ENCODE results near the gene CNOT6L. TPM values are rescaled to one million over a fixed set of nuclear protein-coding genes. Genes with fewer than 3 reads are reported as not detected.

The CNOT6L gene
- total and polyA plus RNA-seq, 2 of the 13 experiments (the other 11 are each of a cell fraction or from before 2014, with no cell fraction given), result 7.9 to 13.5 TPM

DNA sequence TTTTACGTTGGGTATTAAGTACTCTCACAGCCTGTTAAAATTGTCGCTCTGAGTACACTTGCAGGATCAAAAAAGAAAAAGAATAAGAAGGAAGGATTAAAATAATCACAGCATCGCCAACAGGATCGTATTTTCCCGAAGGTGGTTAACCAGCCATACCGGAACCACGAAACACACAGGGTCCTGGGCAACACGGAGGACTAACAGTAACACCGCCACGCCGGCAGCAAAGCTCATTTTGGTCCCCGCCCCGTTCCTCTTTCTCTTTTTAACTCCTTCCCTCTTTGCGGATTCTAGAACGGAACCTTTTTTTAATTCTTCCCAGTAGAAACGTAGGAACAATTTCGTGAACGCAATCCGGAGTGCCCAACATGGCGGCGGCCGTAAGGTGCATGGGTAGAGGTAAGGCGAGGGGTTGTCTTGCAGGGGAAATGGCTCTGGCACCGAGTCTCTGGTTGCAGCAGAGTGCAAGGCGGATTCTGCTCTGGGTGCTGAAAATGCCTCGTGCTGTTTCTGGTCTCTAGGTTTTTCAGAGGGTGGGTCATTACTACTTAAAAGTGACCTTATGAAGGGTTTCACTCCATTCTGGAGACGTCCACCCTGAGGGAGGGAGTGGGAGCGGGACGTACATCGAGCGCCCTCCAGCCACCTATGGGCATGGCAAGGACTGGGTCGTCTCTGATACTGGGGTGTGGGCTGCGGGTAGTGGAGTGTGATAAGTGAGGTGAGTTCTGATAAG is 43.5 kb upstream of the CNOT6L start, which contains the start of gene MRPL1 (continued):
- TF ChIP-seq, protein P1, sequence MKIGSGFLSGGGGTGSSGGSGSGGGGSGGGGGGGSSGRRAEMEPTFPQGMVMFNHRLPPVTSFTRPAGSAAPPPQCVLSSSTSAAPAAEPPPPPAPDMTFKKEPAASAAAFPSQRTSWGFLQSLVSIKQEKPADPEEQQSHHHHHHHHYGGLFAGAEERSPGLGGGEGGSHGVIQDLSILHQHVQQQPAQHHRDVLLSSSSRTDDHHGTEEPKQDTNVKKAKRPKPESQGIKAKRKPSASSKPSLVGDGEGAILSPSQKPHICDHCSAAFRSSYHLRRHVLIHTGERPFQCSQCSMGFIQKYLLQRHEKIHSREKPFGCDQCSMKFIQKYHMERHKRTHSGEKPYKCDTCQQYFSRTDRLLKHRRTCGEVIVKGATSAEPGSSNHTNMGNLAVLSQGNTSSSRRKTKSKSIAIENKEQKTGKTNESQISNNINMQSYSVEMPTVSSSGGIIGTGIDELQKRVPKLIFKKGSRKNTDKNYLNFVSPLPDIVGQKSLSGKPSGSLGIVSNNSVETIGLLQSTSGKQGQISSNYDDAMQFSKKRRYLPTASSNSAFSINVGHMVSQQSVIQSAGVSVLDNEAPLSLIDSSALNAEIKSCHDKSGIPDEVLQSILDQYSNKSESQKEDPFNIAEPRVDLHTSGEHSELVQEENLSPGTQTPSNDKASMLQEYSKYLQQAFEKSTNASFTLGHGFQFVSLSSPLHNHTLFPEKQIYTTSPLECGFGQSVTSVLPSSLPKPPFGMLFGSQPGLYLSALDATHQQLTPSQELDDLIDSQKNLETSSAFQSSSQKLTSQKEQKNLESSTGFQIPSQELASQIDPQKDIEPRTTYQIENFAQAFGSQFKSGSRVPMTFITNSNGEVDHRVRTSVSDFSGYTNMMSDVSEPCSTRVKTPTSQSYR (CRISPR knock-in tag; IDR thresholded peaks at IDR 0.05; ENCODE audit: borderline replicate concordance), result peak; percentile 23; the same call in 1 of the 2 replicates
- TF ChIP-seq, protein P2, sequence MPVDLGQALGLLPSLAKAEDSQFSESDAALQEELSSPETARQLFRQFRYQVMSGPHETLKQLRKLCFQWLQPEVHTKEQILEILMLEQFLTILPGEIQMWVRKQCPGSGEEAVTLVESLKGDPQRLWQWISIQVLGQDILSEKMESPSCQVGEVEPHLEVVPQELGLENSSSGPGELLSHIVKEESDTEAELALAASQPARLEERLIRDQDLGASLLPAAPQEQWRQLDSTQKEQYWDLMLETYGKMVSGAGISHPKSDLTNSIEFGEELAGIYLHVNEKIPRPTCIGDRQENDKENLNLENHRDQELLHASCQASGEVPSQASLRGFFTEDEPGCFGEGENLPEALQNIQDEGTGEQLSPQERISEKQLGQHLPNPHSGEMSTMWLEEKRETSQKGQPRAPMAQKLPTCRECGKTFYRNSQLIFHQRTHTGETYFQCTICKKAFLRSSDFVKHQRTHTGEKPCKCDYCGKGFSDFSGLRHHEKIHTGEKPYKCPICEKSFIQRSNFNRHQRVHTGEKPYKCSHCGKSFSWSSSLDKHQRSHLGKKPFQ (CRISPR knock-in tag; IDR thresholded peaks at IDR 0.05; ENCODE audit: insufficient replicate concordance), result peak; percentile 37
- no peak for TF ChIP-seq TMF1 (CRISPR knock-in tag; IDR thresholded peaks at IDR 0.05; ENCODE audit: low read depth)
- peak; percentile 61; the same call in 1 of the 2 replicates for TF ChIP-seq HMG20B (CRISPR knock-in tag; conservative IDR thresholded peaks at IDR 0.05)
- no peak for TF ChIP-seq ZNF383 (CRISPR knock-in tag; IDR thresholded peaks at IDR 0.05; ENCODE audit: borderline replicate concordance)
- TF ChIP-seq, protein P3, sequence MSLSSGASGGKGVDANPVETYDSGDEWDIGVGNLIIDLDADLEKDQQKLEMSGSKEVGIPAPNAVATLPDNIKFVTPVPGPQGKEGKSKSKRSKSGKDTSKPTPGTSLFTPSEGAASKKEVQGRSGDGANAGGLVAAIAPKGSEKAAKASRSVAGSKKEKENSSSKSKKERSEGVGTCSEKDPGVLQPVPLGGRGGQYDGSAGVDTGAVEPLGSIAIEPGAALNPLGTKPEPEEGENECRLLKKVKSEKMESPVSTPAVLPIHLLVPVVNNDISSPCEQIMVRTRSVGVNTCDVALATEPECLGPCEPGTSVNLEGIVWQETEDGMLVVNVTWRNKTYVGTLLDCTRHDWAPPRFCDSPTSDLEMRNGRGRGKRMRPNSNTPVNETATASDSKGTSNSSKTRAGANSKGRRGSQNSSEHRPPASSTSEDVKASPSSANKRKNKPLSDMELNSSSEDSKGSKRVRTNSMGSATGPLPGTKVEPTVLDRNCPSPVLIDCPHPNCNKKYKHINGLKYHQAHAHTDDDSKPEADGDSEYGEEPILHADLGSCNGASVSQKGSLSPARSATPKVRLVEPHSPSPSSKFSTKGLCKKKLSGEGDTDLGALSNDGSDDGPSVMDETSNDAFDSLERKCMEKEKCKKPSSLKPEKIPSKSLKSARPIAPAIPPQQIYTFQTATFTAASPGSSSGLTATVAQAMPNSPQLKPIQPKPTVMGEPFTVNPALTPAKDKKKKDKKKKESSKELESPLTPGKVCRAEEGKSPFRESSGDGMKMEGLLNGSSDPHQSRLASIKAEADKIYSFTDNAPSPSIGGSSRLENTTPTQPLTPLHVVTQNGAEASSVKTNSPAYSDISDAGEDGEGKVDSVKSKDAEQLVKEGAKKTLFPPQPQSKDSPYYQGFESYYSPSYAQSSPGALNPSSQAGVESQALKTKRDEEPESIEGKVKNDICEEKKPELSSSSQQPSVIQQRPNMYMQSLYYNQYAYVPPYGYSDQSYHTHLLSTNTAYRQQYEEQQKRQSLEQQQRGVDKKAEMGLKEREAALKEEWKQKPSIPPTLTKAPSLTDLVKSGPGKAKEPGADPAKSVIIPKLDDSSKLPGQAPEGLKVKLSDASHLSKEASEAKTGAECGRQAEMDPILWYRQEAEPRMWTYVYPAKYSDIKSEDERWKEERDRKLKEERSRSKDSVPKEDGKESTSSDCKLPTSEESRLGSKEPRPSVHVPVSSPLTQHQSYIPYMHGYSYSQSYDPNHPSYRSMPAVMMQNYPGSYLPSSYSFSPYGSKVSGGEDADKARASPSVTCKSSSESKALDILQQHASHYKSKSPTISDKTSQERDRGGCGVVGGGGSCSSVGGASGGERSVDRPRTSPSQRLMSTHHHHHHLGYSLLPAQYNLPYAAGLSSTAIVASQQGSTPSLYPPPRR (CRISPR knock-in tag; IDR thresholded peaks at IDR 0.05; ENCODE audit: borderline replicate concordance), result peak; percentile 43; the same call in 1 of the 2 replicates
- TF ChIP-seq, protein P4, sequence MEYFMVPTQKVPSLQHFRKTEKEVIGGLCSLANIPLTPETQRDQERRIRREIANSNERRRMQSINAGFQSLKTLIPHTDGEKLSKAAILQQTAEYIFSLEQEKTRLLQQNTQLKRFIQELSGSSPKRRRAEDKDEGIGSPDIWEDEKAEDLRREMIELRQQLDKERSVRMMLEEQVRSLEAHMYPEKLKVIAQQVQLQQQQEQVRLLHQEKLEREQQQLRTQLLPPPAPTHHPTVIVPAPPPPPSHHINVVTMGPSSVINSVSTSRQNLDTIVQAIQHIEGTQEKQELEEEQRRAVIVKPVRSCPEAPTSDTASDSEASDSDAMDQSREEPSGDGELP (IDR thresholded peaks at IDR 0.05; ENCODE audit: borderline replicate concordance, low read depth), result no peak
- TF ChIP-seq, protein P5, sequence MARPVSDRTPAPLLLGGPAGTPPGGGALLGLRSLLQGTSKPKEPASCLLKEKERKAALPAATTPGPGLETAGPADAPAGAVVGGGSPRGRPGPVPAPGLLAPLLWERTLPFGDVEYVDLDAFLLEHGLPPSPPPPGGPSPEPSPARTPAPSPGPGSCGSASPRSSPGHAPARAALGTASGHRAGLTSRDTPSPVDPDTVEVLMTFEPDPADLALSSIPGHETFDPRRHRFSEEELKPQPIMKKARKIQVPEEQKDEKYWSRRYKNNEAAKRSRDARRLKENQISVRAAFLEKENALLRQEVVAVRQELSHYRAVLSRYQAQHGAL (CRISPR knock-in tag; IDR thresholded peaks at IDR 0.05; ENCODE audit: not compliant biosample characterization), result no peak
- TF ChIP-seq, protein P6, sequence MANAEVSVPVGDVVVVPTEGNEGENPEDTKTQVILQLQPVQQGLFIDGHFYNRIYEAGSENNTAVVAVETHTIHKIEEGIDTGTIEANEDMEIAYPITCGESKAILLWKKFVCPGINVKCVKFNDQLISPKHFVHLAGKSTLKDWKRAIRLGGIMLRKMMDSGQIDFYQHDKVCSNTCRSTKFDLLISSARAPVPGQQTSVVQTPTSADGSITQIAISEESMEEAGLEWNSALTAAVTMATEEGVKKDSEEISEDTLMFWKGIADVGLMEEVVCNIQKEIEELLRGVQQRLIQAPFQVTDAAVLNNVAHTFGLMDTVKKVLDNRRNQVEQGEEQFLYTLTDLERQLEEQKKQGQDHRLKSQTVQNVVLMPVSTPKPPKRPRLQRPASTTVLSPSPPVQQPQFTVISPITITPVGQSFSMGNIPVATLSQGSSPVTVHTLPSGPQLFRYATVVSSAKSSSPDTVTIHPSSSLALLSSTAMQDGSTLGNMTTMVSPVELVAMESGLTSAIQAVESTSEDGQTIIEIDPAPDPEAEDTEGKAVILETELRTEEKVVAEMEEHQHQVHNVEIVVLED (CRISPR knock-in tag; IDR thresholded peaks at IDR 0.05; ENCODE audit: borderline replicate concordance), result peak; percentile 86
- no peak for TF ChIP-seq ZNF382 (CRISPR knock-in tag; IDR thresholded peaks at IDR 0.05; ENCODE audit: borderline replicate concordance)
- no peak for TF ChIP-seq ZSCAN30 (CRISPR knock-in tag; IDR thresholded peaks at IDR 0.05)
- TF ChIP-seq, protein P7, sequence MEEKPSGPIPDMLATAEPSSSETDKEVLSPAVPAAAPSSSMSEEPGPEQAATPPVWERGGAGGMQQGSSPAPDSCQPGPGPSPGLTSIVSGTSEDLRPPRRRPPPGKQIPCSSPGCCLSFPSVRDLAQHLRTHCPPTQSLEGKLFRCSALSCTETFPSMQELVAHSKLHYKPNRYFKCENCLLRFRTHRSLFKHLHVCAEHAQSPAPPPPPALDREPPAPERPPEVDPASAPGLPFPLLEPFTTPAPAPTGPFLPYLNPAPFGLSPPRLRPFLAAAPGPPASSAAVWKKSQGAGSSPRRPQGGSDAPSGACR (CRISPR knock-in tag; IDR thresholded peaks at IDR 0.05), result 0 out of 2 replicates have a peak, but pooled peaks have one; percentile 46
- peak; percentile 87 for TF ChIP-seq POGZ (CRISPR knock-in tag; IDR thresholded peaks at IDR 0.05)
